GM18520 (cell line): ENCODE results near the gene APBA2.

Source experiments
- ATAC-seq: cut with Tn5 transposase; IDR thresholded peaks from one replicate; pipeline ENCODE4 v1.9.1; 2021; ENCODE audit not compliant: unreplicated experiment

APBA2 gene

GRCh38 chr15:28933710-28934445, 48.1 kb downstream of the APBA2 start:
- no peak for ATAC-seq

- no peak for ATAC-seq
These were observed 48.9 kb downstream of the APBA2 start for GRCh38 chr15:28934645-28935044.

- no peak for ATAC-seq
These were observed 49.5 kb downstream of the APBA2 start for GRCh38 chr15:28935316-28935715.

GRCh38 chr15:28936081-28936480, 50.3 kb downstream of the APBA2 start:
- ATAC-seq, result no peak

- no peak for ATAC-seq
These were observed 50.7 kb downstream of the APBA2 start for GRCh38 chr15:28936481-28936881.

GRCh38 chr15:28937271-28937670, 51.5 kb downstream of the APBA2 start:
- no peak for ATAC-seq

GRCh38 chr15:28942046-28942445, 56.3 kb downstream of the APBA2 start:
- ATAC-seq, result no peak

- ATAC-seq, result no peak
These were observed 56.8 kb downstream of the APBA2 start for GRCh38 chr15:28942571-28942970.

- no peak for ATAC-seq
These were observed 57.4 kb downstream of the APBA2 start for GRCh38 chr15:28943146-28943545.

GRCh38 chr15:28943611-28944230, 57.9 kb downstream of the APBA2 start:
- no peak for ATAC-seq

GRCh38 chr15:28944286-28944685, 58.5 kb downstream of the APBA2 start:
- ATAC-seq, result no peak

- no peak for ATAC-seq
These were observed 59.0 kb downstream of the APBA2 start for GRCh38 chr15:28944696-28945300.

GRCh38 chr15:28945626-28946230, 60.0 kb downstream of the APBA2 start:
- no peak for ATAC-seq

- no peak for ATAC-seq
These were observed 61.0 kb downstream of the APBA2 start for GRCh38 chr15:28946803-28947202.

- ATAC-seq, result no peak
These were observed 61.5 kb downstream of the APBA2 start for GRCh38 chr15:28947221-28947674.

- ATAC-seq, result no peak
These were observed 62.3 kb downstream of the APBA2 start for GRCh38 chr15:28948036-28948435.

- no peak for ATAC-seq
These were observed 65.1 kb downstream of the APBA2 start for GRCh38 chr15:28950916-28951315.

- ATAC-seq, result no peak
These were observed 67.1 kb downstream of the APBA2 start for GRCh38 chr15:28952666-28953491.

GRCh38 chr15:28953573-28954195, 67.9 kb downstream of the APBA2 start:
- no peak for ATAC-seq

GRCh38 chr15:28954466-28955159, 68.8 kb downstream of the APBA2 start:
- ATAC-seq, result no peak
